ENCODE data around the gene HIPK2. TPM values are rescaled to one million over a fixed set of nuclear protein-coding genes. Genes with fewer than 3 reads are reported as not detected.

HIPK2 gene
- total and polyA plus RNA-seq, 8 donors, result 3.4 to 103 (median 38.6) TPM

- no peak for DNase-seq
- WGBS, 5 donors, result 63 to 72% (median 71%) methylated on average over 7 of the region's 7 CpGs
These were observed 24.6 kb downstream of the HIPK2 start for GRCh38 chr7:139753081-139753692.

GRCh38 chr7:139752604-139753003 is 25.2 kb downstream of the HIPK2 start:
- Histone ChIP-seq H3K36me3 (peaks cover 0 to 13% (median 3%) of the 10 kb centered on the region in 4 donors), H3K27me3 (no peaks in the 10 kb centered on the region), H3K4me1 (peaks cover 22 to 68% (median 44%) of the 10 kb centered on the region in 4 donors), H3K9me3 (no peaks in the 10 kb centered on the region), H3K27ac (peak overlapping the region in 1 of 5 donors; percentile 5), H3K4me3 (no peak overlapping the region)
- intact Hi-C loops (cut with DNase I; ENCODE audit: low total_unique reads), result no loop called here
- DNase-seq, result no peak
- no peak for TF ChIP-seq CTCF (IDR thresholded peaks at IDR 0.05)
- WGBS, 5 donors, result 52 to 77% (median 73%) methylated on average over 5 of the region's 5 CpGs

More at GRCh38 chr7:139753081-139753692, 24.6 kb downstream of the HIPK2 start:
- Histone ChIP-seq H3K27ac (peak overlapping the region in 1 of 5 donors; percentile 5), H3K4me3 (no peak overlapping the region), H3K4me1 (peaks cover 22 to 69% (median 44%) of the 10 kb centered on the region in 4 donors), H3K9me3 (no peaks in the 10 kb centered on the region), H3K27me3 (no peaks in the 10 kb centered on the region), H3K36me3 (peaks cover 0 to 13% (median 3%) of the 10 kb centered on the region in 4 donors)
- intact Hi-C loops (cut with DNase I; ENCODE audit: low total_unique reads), result no loop called here
- peak in 1 of 7 experiments; percentile 14 for TF ChIP-seq CTCF (IDR thresholded peaks at IDR 0.05)
- TF ChIP-seq EP300 (IDR thresholded peaks at IDR 0.05), result no peak

GRCh38 chr7:139752148-139752547 is 25.6 kb downstream of the HIPK2 start:
- peaks cover 22 to 68% (median 45%) of the 10 kb centered on the region in 4 donors for H3K4me1 ChIP-seq
- no peak for DNase-seq
- no peak overlapping the region for H3K4me3 ChIP-seq
- no peaks in the 10 kb centered on the region for H3K27me3 ChIP-seq
- H3K9me3 ChIP-seq, result no peaks in the 10 kb centered on the region
- intact Hi-C loops (cut with DNase I; ENCODE audit: low total_unique reads), result no loop called here
- 69 to 76% (median 71%) methylated on average over 5 of the region's 5 CpGs for WGBS, 5 donors
- no peak overlapping the region for H3K27ac ChIP-seq
- peaks cover 0 to 13% (median 3%) of the 10 kb centered on the region in 4 donors for H3K36me3 ChIP-seq
- TF ChIP-seq POLR2A (IDR thresholded peaks at IDR 0.05) (no peak), EP300 (IDR thresholded peaks at IDR 0.05) (no peak), POLR2AphosphoS5 (IDR thresholded peaks at IDR 0.05) (no peak), CTCF (IDR thresholded peaks at IDR 0.05) (no peak)

- peaks cover 0 to 13% (median 3%) of the 10 kb centered on the region in 4 donors for H3K36me3 ChIP-seq
- no peaks in the 10 kb centered on the region for H3K27me3 ChIP-seq
- peaks cover 35 to 73% (median 54%) of the 10 kb centered on the region in 4 donors for H3K4me1 ChIP-seq
- no peak for DNase-seq
- H3K27ac ChIP-seq, result no peak overlapping the region
- H3K9me3 ChIP-seq, result no peaks in the 10 kb centered on the region
- 93 to 98% (median 95%) methylated on average over 6 of the region's 6 CpGs for WGBS, 5 donors
- TF ChIP-seq POLR2AphosphoS5 (IDR thresholded peaks at IDR 0.05) (no peak), POLR2A (IDR thresholded peaks at IDR 0.05) (no peak), EP300 (IDR thresholded peaks at IDR 0.05) (no peak), CTCF (IDR thresholded peaks at IDR 0.05) (no peak)
- intact Hi-C loops (cut with DNase I; ENCODE audit: low total_unique reads), result no loop called here
- no peak overlapping the region for H3K4me3 ChIP-seq
These were observed 27.2 kb downstream of the HIPK2 start for GRCh38 chr7:139750459-139751095.

Data from stomach (tissue), 9 donors.